ENCODE measurements around the gene SMPX.

- no peak for TF ChIP-seq RARB (CRISPR knock-in tag; IDR thresholded peaks at IDR 0.05)
- TF ChIP-seq ZNF70 (CRISPR knock-in tag; IDR thresholded peaks at IDR 0.05): no peak
- no peak for TF ChIP-seq CSDC2 (CRISPR knock-in tag; IDR thresholded peaks at IDR 0.05)
- no peak for TF ChIP-seq ISL1 (CRISPR knock-in tag; IDR thresholded peaks at IDR 0.05)
- TF ChIP-seq, protein P1, sequence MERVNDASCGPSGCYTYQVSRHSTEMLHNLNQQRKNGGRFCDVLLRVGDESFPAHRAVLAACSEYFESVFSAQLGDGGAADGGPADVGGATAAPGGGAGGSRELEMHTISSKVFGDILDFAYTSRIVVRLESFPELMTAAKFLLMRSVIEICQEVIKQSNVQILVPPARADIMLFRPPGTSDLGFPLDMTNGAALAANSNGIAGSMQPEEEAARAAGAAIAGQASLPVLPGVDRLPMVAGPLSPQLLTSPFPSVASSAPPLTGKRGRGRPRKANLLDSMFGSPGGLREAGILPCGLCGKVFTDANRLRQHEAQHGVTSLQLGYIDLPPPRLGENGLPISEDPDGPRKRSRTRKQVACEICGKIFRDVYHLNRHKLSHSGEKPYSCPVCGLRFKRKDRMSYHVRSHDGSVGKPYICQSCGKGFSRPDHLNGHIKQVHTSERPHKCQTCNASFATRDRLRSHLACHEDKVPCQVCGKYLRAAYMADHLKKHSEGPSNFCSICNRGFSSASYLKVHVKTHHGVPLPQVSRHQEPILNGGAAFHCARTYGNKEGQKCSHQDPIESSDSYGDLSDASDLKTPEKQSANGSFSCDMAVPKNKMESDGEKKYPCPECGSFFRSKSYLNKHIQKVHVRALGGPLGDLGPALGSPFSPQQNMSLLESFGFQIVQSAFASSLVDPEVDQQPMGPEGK (CRISPR knock-in tag; IDR thresholded peaks at IDR 0.05; ENCODE audit: borderline replicate concordance): no peak
- no peak for TF ChIP-seq TCF4 (CRISPR knock-in tag; IDR thresholded peaks at IDR 0.05; ENCODE audit: borderline replicate concordance)
- no peak for TF ChIP-seq ARNTL (CRISPR knock-in tag; IDR thresholded peaks at IDR 0.05; ENCODE audit: borderline replicate concordance, low read depth)
- no peak for TF ChIP-seq BACH2 (CRISPR knock-in tag; IDR thresholded peaks at IDR 0.05; ENCODE audit: borderline replicate concordance)
- no peak for TF ChIP-seq TOX (CRISPR knock-in tag; IDR thresholded peaks at IDR 0.05; ENCODE audit: borderline replicate concordance)
- no peak for TF ChIP-seq CSRNP3 (CRISPR knock-in tag; IDR thresholded peaks at IDR 0.05)
- no peak for TF ChIP-seq SNAI2 (CRISPR knock-in tag; IDR thresholded peaks at IDR 0.05)
Observed at GRCh38 chrX:21741364-21741763, 16.6 kb downstream of the SMPX start.
